SK-N-SH (cell line): ENCODE data around the gene MTERF2. TPM values are rescaled to one million over a fixed set of nuclear protein-coding genes. Genes with fewer than 3 reads are reported as not detected.

Source experiments
- CTCF ChIA-PET: fragments of 300-600, 350-600 bp; formaldehyde crosslinking; extraction: SDS; loops from one replicate; lab custom pipeline; 2021; lab: Yijun Ruan, JAX
- POLR2A ChIA-PET: fragments of 350-600 bp; sonication (Branson Sonifier 250); formaldehyde crosslinking; extraction: SDS; loops from one replicate; lab custom pipeline; 2020; ENCODE audit warnings: antibody characterized with exemption, inconsistent platforms; lab: Yijun Ruan, JAX
- DNase-seq: peaks from one replicate; pipeline ENCODE4 v3.0.0; 2012
- H2AFZ ChIP-seq: fragments of 200-600 bp; sonication (generic); 2 replicates; pipeline ENCODE4 v1.8.1; 2016; ENCODE audit warnings: antibody characterized with exemption, mild to moderate bottlenecking, low read depth
- H3F3A ChIP-seq: fragments of 200-600 bp; sonication (generic); replicated peaks from 2 replicates; pipeline ENCODE3; 2016; ENCODE audit warnings: antibody characterized with exemption, mild to moderate bottlenecking; ENCODE audit not compliant: insufficient read depth
- H3K27ac ChIP-seq, 2 experiments: fragments of 200-500 bp in 1 of 2; fragments of 200-600 bp in 1 of 2; sonication (Bioruptor generic) in 1 of 2; sonication (generic), shearing (Covaris generic) in 1 of 2; 2 replicates each; pipeline versions ENCODE4 v1.5.1 to v1.6.1; 2014 to 2016; ENCODE audit warnings: low read depth in 2 of 2, inconsistent platforms in 1 of 2, low read length in 1 of 2, mild to moderate bottlenecking in 1 of 2, mixed read lengths in 1 of 2
- H3K27me3 ChIP-seq: fragments of 200-600 bp; sonication (generic), shearing (Covaris generic); 2 replicates; pipeline ENCODE4 v1.6.1; 2016; ENCODE audit warnings: mixed run types; ENCODE audit not compliant: insufficient read depth
- H3K36me3 ChIP-seq, 2 experiments: fragments of 200-500 bp in 1 of 2; fragments of 200-600 bp in 1 of 2; sonication (Bioruptor generic) in 1 of 2; sonication (generic) in 1 of 2; replicated peaks in 1 of 2; 2 replicates each; pipeline versions ENCODE3 to v1.5.1; 2014 to 2016; ENCODE audit warnings: low read length in 1 of 2, mild to moderate bottlenecking in 1 of 2; ENCODE audit not compliant: insufficient read depth in 2 of 2, control insufficient read depth in 1 of 2
- H3K4me1 ChIP-seq, 2 experiments: fragments of 200-500 bp in 1 of 2; fragments of 200-600 bp in 1 of 2; sonication (Bioruptor generic) in 1 of 2; sonication (generic), shearing (Covaris generic) in 1 of 2; 2 replicates each; pipeline versions ENCODE4 v1.5.1 to v1.6.1; 2014 to 2016; ENCODE audit warnings: low read depth in 1 of 2, low read length in 1 of 2, mixed run types in 1 of 2; ENCODE audit not compliant: insufficient read depth in 2 of 2, control insufficient read depth in 1 of 2
- H3K4me2 ChIP-seq: fragments of 200-600 bp; sonication (generic), shearing (Covaris generic); 2 replicates; pipeline ENCODE4 v1.6.1; 2017; ENCODE audit warnings: mixed run types
- H3K4me3 ChIP-seq, 2 experiments: fragments of 200-500 bp in 1 of 2; fragments of 200-600 bp in 1 of 2; sonication (Bioruptor generic) in 1 of 2; sonication (generic), shearing (Covaris generic) in 1 of 2; 2 replicates each; pipeline versions ENCODE4 v1.5.1 to v1.8.1; 2014 to 2016; ENCODE audit warnings: low read depth in 2 of 2, inconsistent platforms in 1 of 2, low read length in 1 of 2, mild to moderate bottlenecking in 1 of 2, mixed read lengths in 1 of 2, moderate library complexity in 1 of 2
- H3K79me2 ChIP-seq: fragments of 200-600 bp; sonication (generic); 2 replicates; pipeline ENCODE4 v1.8.1; 2017; ENCODE audit warnings: mild to moderate bottlenecking; ENCODE audit not compliant: insufficient read depth
- H3K9ac ChIP-seq: fragments of 200-600 bp; sonication (generic); 2 replicates; pipeline ENCODE4 v1.6.1; 2017; ENCODE audit warnings: mixed run types
- H3K9me2 ChIP-seq: fragments of 200-600 bp; sonication (generic); 2 replicates; pipeline ENCODE4 v1.6.1; 2017; ENCODE audit warnings: mixed run types
- H3K9me3 ChIP-seq: fragments of 200-600 bp; sonication (generic); 2 replicates; pipeline ENCODE4 v1.6.1; 2017; ENCODE audit warnings: mixed run types, mild to moderate bottlenecking, moderate library complexity
- H4K20me1 ChIP-seq: fragments of 200-600 bp; sonication (generic); 2 replicates; pipeline ENCODE4 v1.6.1; 2017; ENCODE audit warnings: mild to moderate bottlenecking, mixed run types; ENCODE audit not compliant: insufficient read depth
- FOXM1 ChIP-seq: IDR thresholded peaks from 2 replicates; pipeline ENCODE4 v1.4.0; 2012; ENCODE audit warnings: low read depth, mild to moderate bottlenecking
- MAX ChIP-seq: IDR thresholded peaks from 2 replicates; pipeline ENCODE4 v1.4.0; 2012; ENCODE audit warnings: low read depth
- REST ChIP-seq: IDR thresholded peaks from 2 replicates; pipeline ENCODE4 v1.6.1; 2012; ENCODE audit warnings: mild to moderate bottlenecking, low read depth, low read length, moderate library complexity
- USF1 ChIP-seq: IDR thresholded peaks from 2 replicates; pipeline ENCODE4 v1.4.0; 2012; ENCODE audit warnings: low read depth, borderline replicate concordance
- WGBS: methylation state at CpG from one replicate; pipeline ENCODE4 v1.1.6; 2017; ENCODE audit warnings: low lambda C conversion rate; 5-methylcytosine and 5-hydroxymethylcytosine counted together
- polyA plus RNA-seq, 3 experiments: library from polyadenylated mRNA; depleted of rRNA; stranded (reverse); fragments of >200 nt; gene quantifications; 2 replicates each; pipeline ENCODE4 v1.2.3, GENCODE V29; 2012

MTERF2 gene
- polyA plus RNA-seq, 1 of the 3 experiments (the other 2 are of a cell fraction), result 5.9 TPM

- POLR2A ChIA-PET, result no interaction called here
- Histone ChIP-seq H3K9me2 (no peaks in the 10 kb centered on the region), H3K9ac (no peak overlapping the region), H3K4me1 (peaks cover 6 to 13% of the 10 kb centered on the region in 2 experiments; a peak in 2 of 4 replicates), H3K79me2 (peaks cover 17% of the 10 kb centered on the region), H4K20me1 (no peaks in the 10 kb centered on the region), H2AFZ (no peak overlapping the region), H3K4me3 (peak overlapping the region in 1 of 2 experiments; percentile 72; a peak in 1 of 4 replicates), H3K36me3 (peaks cover 13 to 14% of the 10 kb centered on the region in 2 experiments), H3K9me3 (no peaks in the 10 kb centered on the region), H3K27me3 (no peaks in the 10 kb centered on the region), H3K4me2 (peak overlapping the region; percentile 76), H3F3A (peaks cover 8% of the 10 kb centered on the region)
- WGBS, result 96% methylated on average over 5 of the region's 5 CpGs
- no peak for TF ChIP-seq MAX
- TF ChIP-seq FOXM1, result no peak
- no peak for TF ChIP-seq REST
- TF ChIP-seq, all 33 proteins: peak for 0
- CTCF ChIA-PET, result no interaction called here
- DNase-seq, result no peak
- no peak overlapping the region; a peak in 1 of 4 replicates for H3K27ac ChIP-seq
These were observed 1.5 kb downstream of the MTERF2 start for GRCh38 chr12:106985479-106985878.

- peaks cover 14 to 16% of the 10 kb centered on the region in 2 experiments for H3K36me3 ChIP-seq
- H2AFZ ChIP-seq, result no peak overlapping the region
- CTCF ChIA-PET, result interaction anchor here (1.1 kb wide), 1 partner anchor 10 kb away, joined by 3 read pairs; no protein-coding TSS in a partner anchor
- H3K9me2 ChIP-seq, result no peaks in the 10 kb centered on the region
- H3K4me2 ChIP-seq, result no peak overlapping the region
- DNase-seq, result no peak
- no peak for TF ChIP-seq USF1
- no peaks in the 10 kb centered on the region for H3K27me3 ChIP-seq
- H3K9ac ChIP-seq, result no peak overlapping the region
- 93% methylated on average over 6 of the region's 6 CpGs for WGBS
- no peak overlapping the region for H3K27ac ChIP-seq
- peaks cover 17% of the 10 kb centered on the region for H3K79me2 ChIP-seq
- peaks cover 8% of the 10 kb centered on the region for H3F3A ChIP-seq
- no peaks in the 10 kb centered on the region for H4K20me1 ChIP-seq
- POLR2A ChIA-PET, result interaction anchor here (1.9 kb wide), 1 partner anchor 29 kb away, joined by 11 read pairs; the partner anchor contains the start of gene TMEM263
- peaks cover 6 to 13% of the 10 kb centered on the region in 2 experiments; a peak in 2 of 4 replicates for H3K4me1 ChIP-seq
- no peaks in the 10 kb centered on the region for H3K9me3 ChIP-seq
- H3K4me3 ChIP-seq, result no peak overlapping the region
These were observed 2.3 kb downstream of the MTERF2 start for GRCh38 chr12:106984588-106985137.
